ENCODE measurements around the gene DNAJB12.

DNAJB12 gene

GRCh38 chr10:72364239-72364777, 9.6 kb upstream of the DNAJB12 start (continued):
- TF ChIP-seq ZBTB10 (tag by site-specific recombination; IDR thresholded peaks at IDR 0.05) (0 out of 2 replicates have a peak, but pooled peaks have one; percentile 33), ZNF692 (tag by site-specific recombination; IDR thresholded peaks at IDR 0.05) (peak; percentile 77), YY2 (tag by site-specific recombination; IDR thresholded peaks at IDR 0.05) (no peak), ZNF785 (tag by site-specific recombination; IDR thresholded peaks at IDR 0.05) (no peak), ZSCAN4 (tag by site-specific recombination; IDR thresholded peaks at IDR 0.05) (0 out of 2 replicates have a peak, but pooled peaks have one; percentile 20), ZNF580 (tag by site-specific recombination; IDR thresholded peaks at IDR 0.05) (no peak; the same call in 1 of the 2 replicates), ZNF223 (tag by site-specific recombination; IDR thresholded peaks at IDR 0.05) (no peak), PRDM6 (tag by site-specific recombination; IDR thresholded peaks at IDR 0.05) (peak; percentile 29; the same call in 1 of the 2 replicates), ZNF792 (tag by site-specific recombination; IDR thresholded peaks at IDR 0.05) (no peak), ZIC2 (tag by site-specific recombination; IDR thresholded peaks at IDR 0.05) (0 out of 2 replicates have a peak, but pooled peaks have one; percentile 28), GLI4 (tag by site-specific recombination; IDR thresholded peaks at IDR 0.05) (no peak), GLIS1 (tag by site-specific recombination; IDR thresholded peaks at IDR 0.05) (peak; percentile 25; the same call in 1 of the 2 replicates), ZNF518A (tag by site-specific recombination; conservative IDR thresholded peaks at IDR 0.05; ENCODE audit: low read depth) (no peak), PRDM2 (tag by site-specific recombination; IDR thresholded peaks at IDR 0.05; ENCODE audit: borderline replicate concordance) (no peak), ZNF701 (tag by site-specific recombination; IDR thresholded peaks at IDR 0.05) (no peak), ZNF391 (tag by site-specific recombination; IDR thresholded peaks at IDR 0.05; ENCODE audit: borderline replicate concordance, low read depth) (peak; percentile 88; the same call in 1 of the 2 replicates), BCL11A (tag by site-specific recombination; IDR thresholded peaks at IDR 0.05; ENCODE audit: low read depth) (no peak), ZNF16 (tag by site-specific recombination; IDR thresholded peaks at IDR 0.05; ENCODE audit: low read depth) (no peak), RBAK (tag by site-specific recombination; IDR thresholded peaks at IDR 0.05) (no peak), ZNF10 (tag by site-specific recombination; IDR thresholded peaks at IDR 0.05) (no peak), ZNF266 (tag by site-specific recombination; IDR thresholded peaks at IDR 0.05; ENCODE audit: low read depth) (no peak)
